ENCODE data around the gene PLEKHO2.

- no peak for TF ChIP-seq PATZ1 (CRISPR knock-in tag; IDR thresholded peaks at IDR 0.05; ENCODE audit: borderline replicate concordance)
- TF ChIP-seq RARB (CRISPR knock-in tag; IDR thresholded peaks at IDR 0.05), result no peak
- TF ChIP-seq ESRRG (CRISPR knock-in tag; IDR thresholded peaks at IDR 0.05), result no peak
- no peak for TF ChIP-seq ZFP3 (CRISPR knock-in tag; IDR thresholded peaks at IDR 0.05)
These were observed 54.8 kb downstream of the PLEKHO2 start for GRCh38 chr15:64896371-64897069.
